Gastrocnemius medialis (tissue), 4 donors: Measurements from ENCODE around the gene TMTC2.

Experiments
- POLR2A ChIP-seq, 2 donors: fragments of 450-650 bp; IDR thresholded peaks; one replicate each; pipeline ENCODE4 v1.6.1; 2017; ENCODE audit warnings: antibody characterized with exemption in 2 of 2, mild to moderate bottlenecking in 2 of 2, moderate library complexity in 2 of 2
- TF ChIP-seq, protein P1 (sequence below), 5 experiments: fragments of 450-650 bp in 3 of 5; fragments of 200-600 bp in 2 of 5; sonication (generic) in 2 of 5; IDR thresholded peaks in 4 of 5; conservative IDR thresholded peaks in 1 of 5; 1 replicate in 4 of 5; 2 replicates in 1 of 5; pipeline ENCODE4 v1.5.1; 2016 to 2019; ENCODE audit warnings: antibody characterized with exemption in 5 of 5, mild to moderate bottlenecking in 3 of 5, moderate library complexity in 3 of 5

- TF ChIP-seq, protein P1, sequence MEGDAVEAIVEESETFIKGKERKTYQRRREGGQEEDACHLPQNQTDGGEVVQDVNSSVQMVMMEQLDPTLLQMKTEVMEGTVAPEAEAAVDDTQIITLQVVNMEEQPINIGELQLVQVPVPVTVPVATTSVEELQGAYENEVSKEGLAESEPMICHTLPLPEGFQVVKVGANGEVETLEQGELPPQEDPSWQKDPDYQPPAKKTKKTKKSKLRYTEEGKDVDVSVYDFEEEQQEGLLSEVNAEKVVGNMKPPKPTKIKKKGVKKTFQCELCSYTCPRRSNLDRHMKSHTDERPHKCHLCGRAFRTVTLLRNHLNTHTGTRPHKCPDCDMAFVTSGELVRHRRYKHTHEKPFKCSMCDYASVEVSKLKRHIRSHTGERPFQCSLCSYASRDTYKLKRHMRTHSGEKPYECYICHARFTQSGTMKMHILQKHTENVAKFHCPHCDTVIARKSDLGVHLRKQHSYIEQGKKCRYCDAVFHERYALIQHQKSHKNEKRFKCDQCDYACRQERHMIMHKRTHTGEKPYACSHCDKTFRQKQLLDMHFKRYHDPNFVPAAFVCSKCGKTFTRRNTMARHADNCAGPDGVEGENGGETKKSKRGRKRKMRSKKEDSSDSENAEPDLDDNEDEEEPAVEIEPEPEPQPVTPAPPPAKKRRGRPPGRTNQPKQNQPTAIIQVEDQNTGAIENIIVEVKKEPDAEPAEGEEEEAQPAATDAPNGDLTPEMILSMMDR (IDR thresholded peaks at IDR 0.05 in 4 of 5, conservative IDR thresholded peaks at IDR 0.05 in 1 of 5) = no peak
- TF ChIP-seq POLR2A (IDR thresholded peaks at IDR 0.05) = no peak
Measured at GRCh38 chr12:82966001-82966559, 279.4 kb downstream of the TMTC2 start.
